IPS DF 4.7 (cell line): Measurements from ENCODE around the gene ZNF536.
A peak's percentile ranks its signal among the peaks of the same experiment; 100 is the strongest.

Experiments used
- DNase-seq: peaks from one replicate; pipeline ENCODE4 v3.0.0-alpha.2; 2013; ENCODE audit warnings: low spot score; ENCODE audit errors: extremely low read depth

Gene ZNF536

DNA sequence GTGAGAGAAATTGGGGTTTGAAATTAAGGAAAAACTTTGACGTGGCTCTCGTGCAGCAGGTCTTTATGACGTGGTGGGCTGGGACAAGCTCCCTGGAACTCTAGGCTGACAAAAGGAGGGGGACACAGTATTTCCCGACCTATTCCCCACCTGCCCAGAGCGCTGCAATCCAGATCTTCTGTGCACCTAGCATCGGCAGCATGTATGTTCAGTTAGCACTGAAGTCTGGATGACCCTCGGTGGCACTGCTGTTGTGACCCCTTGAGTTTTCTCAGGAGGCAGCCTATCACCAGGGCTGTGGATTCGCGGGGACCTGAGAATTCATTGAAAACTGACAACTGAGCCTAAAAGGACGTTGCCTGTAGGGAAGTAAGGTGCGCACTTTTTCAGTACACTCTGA is 9.1 kb upstream of the ZNF536 start:
- DNase-seq = no peak

DNA sequence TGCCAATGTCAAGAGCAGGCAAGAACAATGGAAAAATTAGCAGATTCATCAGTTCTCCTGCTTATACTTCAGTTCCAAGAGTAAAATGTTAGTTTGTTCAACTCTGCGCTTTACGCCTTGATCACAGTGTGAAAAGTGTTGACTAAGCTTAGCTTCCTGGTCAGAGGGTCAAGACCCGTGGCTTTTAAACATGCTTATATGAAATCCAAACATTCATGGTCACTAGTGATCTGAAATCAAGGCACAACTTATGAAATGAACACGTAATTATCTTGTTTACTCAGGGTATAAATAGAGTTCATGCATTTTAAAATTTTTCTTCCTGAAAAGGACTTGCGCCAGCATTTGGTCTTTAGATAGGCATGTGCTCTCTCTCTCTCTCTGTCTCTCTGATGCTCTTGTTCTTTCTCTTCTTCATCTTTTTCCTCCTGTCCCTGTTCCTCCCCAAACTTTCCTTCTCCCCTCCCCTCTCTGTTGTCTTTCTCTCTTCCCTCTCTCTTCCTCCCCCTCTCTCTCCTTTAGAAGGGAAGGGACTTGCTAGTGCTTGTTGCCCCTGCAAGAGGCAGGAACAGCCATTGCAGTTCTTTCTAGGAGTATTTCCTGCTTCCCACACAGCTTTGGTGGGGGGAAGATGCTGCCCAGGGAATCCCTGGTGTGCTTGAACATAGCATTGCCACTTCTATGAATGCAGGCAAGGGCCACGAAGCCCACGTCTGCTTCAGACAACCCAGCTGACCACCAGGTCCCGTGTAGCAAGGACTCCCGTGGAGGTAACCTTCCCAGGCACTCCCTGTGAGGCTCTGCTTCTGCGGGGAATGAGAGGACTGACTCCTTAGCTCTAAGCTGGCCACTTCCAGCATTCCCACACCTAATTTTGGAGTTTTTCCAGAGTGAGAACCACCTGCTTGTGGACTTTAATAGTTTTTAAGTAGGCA is 7.1 kb upstream of the ZNF536 start:
- no peak for DNase-seq

DNA sequence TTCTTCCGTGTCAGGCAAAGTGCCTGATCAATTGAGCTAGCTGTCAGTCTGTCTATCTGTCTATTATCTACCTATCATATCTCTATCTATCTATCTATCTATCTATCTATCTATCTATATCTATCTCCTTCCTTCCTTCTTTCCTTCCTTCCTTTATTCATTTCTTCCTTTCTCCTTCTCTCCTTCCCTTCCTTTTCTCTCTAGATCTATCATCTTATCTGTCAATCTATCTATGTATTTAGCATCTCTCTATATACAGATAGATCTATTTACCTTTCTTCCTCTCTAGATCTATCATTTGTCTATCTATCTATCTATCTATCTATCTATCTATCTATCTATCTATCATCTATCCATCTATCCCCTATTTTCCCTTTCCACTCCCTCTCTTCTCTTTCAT is 5.9 kb upstream of the ZNF536 start:
- no peak for DNase-seq

DNA sequence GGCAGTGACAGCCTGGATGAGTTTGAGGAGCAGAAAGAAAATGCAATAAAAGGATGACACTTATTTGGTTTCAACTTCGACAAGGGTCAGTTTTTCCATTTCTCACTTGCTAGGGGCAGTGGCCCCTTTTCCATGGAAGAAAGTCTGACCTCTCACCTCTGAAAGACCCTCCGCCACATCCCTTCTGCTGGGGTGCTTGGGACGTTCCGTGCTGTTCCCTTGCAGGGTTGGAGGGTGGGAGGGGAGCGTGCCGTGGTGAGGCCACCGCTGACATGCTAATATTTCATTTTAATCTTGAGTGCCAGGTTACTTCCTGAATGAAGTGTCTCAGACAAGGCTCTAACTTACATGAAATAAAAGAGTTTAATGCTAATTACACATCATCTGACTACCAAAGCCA is 5.2 kb upstream of the ZNF536 start:
- DNase-seq = no peak

DNA sequence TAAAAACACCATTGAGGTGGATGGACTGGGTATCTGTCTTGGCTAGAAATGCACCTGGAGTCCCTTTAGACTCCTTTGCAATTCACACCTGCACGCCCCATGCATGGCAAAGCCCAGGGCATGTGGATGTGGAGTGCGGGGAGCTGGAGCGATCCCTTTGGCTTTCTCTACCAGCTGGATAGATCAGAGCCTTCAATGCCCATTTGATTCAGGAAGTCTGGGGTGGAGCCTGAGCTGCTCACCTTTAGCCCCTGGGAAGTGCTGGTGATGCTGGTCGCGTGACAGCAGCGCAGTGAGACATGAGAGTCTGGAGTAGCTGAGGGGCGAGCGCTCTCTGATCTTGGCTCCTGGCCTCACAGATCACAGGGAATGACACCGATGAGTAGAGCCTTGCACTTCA is 4.8 kb upstream of the ZNF536 start:
- no peak for DNase-seq

DNA sequence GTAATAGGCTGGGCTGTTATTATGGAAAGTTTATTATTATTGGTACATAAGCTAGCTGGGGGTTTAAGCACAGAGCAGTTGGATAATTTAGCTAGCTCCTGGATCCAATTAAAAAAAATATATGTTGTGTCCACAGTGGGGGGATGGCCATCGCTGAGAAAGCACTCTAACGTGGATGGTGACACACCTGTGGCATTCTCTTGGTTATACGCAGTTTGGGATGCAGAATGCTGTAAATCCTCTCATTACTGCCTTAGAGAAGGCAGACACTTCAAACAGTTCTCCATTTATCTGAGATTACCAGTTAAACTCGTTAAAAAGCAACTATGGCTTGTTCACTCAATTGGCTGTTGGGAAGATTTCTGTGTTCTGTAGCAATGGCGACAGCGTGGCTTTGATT is 2.4 kb upstream of the ZNF536 start:
- no peak for DNase-seq

DNA sequence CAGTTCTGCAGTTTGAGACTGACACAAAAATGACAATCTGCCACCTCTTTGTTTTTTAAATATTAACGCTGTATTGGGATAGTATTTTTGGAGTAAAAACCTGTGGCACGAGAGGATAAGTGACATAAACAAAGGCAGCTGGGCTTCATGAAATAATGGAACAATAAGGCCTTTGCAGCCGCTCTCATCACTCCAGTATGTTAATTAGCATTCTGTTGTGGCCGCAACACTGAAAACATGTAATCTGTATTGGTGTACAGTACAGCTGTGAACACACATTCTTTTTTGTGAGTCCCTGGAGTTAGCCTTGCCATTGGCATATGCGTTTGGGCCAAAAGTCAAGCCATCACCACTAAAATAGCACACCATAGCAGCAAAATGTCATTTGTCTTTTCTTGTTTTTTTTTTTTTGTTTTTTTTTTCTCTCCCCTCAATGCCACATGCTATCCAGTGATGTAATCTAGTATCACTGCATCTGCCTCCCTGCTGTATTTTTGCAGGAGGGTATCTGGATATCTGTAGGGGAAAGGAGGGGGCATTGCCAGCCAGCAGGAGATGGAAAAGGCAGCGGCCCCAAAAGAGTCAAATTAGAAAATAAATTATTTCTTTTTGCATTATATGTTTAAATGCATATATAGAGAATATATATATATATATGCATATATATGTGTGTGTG is 885 bp upstream of the ZNF536 start:
- no peak for DNase-seq

DNA sequence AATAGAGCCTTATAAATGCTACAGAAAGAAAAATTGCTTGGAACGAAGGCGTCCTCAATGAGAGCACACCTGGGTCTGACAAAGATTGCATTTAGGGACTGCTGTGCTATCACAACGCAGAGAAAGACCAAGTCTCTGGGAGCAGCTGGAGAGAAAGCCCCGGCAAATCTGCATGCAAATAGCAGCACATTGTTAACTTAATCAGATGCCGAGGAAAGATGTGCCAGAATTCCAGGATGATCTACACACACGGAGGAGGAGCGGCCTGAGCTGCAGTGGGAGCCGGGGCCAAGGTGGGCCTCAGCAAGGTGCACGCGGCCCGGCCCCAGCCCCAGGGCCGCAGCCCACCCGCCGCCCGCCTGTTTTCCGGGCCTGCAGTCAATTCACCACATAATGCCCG is 1.4 kb downstream of the ZNF536 start:
- peak; percentile 38 for DNase-seq

DNA sequence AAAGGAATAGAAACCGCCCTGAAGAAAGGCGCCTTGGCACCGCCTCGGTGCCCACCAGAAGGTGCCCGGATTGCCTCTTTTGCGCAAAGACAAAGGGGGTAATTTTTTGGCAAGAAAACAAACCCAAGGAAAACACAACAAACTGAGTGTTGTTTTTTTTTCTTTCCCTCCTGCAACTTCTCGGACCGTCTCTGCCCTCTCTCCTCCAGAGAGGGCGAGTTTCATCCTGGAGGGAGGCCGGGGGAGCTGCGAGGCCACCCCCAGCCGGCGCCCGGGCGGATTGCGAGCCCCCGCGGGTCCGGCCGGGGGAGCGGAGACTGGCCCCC is 2.3 kb downstream of the ZNF536 start:
- no peak for DNase-seq

DNA sequence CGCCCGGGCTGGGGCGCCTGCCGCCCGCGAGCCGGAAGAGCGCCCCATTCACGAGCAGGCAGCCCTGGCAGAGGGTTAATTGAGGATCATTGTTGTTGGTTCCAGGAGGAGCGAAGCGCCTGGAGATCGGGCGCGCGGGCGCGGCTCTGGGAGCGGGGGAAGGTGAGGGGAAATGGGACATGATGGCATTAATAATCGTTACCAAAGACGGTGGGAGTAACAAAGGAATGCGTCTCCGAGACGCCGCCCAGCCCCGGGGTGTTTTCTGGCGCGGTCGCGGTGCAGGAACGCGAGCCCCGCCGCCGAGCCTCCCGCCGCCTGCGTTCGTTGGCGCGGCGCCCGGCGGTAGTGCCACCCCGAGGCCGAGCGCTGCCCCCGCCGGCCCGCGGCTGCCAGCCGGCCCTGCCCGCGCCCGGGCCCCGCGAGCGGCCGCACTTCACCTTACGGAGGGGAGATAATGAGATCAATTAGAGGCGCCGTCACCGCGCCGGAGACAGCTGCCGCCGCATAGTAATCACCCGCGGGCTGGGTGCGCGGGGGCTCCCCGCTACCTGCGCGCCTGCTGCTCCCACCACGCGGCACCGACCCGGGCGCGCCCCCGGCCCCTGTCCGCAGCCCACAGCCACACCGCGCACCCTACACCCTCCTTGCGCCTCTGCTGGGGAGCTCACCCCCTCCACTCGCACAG is 2.8 kb downstream of the ZNF536 start:
- no peak for DNase-seq

DNA sequence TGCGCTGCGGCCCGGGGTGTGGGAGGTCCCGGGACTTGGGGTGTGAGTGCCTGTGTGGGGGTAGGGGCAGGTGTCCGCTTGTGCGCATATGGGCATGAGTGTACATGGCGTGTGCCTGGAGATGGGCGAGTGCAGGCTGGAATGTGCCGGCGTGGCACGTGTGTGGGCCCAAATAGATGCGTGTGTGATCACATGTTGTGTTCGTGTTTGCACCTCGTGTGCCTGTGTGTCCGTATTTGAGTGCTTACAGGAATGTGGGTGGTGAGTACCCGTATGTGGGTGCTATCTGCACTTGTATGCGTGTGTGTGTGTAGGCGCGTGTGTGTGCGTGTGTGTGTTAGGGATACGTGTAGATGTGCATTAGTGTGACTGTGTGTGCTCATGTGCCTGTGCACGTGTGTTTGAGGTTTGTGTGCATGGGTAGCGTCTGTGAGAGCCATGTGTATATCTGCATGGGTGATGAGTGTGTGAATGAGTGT is 3.4 kb downstream of the ZNF536 start:
- DNase-seq = no peak

DNA sequence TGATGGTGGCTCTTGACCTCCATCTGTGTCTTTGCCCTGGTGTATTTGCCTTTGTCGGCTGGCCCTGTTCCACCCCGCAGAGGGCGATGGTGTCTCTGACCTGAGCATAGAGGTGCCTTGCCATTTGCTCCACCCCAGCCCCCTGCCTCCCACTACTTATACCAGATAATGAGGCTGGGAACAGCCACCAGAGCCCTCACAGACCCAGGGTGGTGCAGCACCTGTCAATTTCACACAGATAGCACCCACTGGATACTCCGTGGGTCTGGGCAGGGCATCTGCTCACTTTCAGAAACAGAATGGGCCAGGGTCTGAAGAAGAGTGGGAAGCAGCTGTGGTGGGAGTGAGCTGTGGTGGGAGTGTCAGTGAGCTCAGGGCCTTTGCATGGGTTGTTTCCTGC is 4.1 kb downstream of the ZNF536 start:
- DNase-seq = no peak

DNA sequence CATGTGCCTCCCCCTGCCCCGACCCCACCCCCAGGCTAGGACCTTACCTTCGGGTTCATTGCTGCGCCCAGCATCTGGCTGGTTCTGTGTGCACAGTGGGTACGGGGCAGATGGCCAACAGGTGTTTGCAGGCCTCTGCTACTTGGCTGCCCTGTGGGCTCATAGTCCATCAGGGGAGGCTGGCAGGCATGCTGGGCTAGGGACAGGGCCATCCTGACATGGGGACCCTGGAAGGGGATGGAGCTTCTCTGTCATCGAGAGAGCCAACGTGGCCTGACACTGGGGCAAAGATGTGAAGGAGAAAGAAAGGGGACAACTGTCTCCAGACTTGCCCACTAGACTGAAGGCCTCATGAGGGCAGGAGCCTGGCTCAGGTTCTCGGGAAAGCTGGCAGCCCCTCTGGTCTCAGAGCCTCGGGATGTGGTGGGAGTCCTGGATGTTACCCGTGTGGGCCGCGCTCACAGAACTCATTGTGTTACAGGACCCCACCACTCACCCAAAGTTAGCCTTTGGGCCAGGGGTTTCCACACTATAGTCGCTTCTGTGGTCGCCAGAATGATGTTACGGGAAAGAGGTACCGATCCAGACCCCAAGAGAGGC is 4.7 kb downstream of the ZNF536 start:
- DNase-seq = no peak

DNA sequence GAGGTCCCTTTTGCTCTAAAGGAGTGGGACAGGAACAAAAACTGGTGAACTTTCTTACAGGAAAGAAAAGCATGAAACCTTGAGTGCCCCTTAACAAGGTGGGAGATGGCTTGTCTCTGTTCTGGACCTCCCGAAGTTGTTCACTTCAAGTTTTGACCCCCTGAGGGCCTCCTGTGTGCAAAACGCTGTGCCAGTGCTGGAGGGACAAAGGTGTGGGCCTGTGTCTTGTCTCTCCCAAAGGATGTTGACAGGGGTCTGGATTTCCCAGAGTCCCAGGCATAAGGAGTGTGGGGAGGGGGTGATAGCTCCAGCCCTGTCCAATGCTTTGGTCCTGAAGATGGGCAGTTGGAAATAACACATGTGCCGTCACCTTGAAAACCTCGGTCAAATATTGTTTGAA is 6.5 kb downstream of the ZNF536 start:
- DNase-seq = no peak

DNA sequence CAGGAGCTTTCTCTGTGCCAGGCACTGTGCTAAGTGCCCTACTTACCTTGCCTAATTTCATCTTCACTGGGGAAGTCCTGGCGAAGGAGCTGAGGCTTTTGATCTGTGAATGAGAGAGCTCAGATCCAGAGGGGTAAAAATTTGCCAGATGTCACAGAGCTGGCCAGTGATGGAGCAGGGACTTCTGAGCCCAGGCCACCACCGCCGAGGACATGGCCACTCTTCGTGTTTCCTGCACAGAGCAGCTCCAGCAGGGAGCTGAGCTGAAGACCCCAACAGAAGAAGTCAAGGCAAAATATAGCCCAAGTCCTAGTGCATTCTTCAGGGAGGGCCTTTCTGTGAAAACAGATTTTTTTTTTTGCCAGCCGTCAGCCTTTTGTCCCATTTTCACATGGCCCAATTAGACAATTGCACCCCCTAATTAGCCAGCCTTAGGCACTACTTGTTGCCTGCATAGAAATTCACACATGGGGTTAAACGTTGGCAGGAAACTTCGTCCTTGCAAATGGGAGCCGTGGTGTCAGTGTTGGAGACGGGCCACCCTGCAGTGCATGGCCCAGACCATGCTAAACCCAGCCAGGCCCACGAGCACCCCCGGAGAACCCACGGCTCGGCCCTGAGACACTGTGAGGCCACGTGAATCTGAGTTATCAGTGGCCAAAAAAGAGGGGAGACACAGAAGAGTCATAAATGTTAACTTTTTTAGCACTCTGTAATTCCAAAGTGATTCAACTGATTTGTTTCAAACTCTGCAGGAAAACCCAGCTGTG is 7.8 kb downstream of the ZNF536 start:
- no peak for DNase-seq

DNA sequence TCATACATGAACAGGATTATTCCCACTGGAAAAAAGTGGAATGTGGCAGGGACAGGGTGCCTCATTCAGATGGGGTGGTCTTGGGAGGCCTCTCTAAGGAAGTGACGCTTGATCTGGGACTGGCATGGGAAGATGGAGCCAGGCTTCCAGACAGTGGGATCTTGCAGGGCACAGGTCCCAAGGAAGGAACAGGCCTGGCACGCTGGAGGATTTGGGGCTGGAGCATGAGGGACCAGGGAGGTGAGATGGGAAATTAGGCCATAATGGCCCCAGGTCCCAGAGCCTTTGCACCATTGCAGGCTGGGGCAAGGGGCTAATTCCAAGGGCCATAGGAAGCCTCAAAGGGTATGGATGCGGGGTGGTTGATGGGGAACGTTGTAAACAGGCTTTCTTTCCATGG is 9.2 kb downstream of the ZNF536 start:
- no peak for DNase-seq

DNA sequence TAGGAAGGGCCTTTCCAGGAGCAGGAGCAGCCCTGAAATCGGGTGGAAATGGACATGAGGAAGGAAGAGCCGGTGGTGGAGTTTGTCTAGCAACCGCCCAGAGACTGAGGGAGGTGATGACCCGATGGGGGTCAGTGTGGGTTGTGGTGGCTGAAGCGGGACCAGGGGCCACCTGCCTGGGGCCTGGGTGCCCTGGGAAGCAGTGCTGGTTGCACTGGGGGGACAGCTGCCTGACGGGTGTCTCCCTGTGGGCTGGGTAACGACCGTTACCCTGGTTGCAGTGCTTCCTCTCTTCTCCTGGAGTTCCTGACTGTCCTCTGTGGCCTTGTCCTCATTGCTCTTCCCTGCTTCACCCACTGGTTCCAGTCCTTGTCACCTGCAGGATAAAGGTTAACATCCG is 13.0 kb downstream of the ZNF536 start:
- no peak for DNase-seq

DNA sequence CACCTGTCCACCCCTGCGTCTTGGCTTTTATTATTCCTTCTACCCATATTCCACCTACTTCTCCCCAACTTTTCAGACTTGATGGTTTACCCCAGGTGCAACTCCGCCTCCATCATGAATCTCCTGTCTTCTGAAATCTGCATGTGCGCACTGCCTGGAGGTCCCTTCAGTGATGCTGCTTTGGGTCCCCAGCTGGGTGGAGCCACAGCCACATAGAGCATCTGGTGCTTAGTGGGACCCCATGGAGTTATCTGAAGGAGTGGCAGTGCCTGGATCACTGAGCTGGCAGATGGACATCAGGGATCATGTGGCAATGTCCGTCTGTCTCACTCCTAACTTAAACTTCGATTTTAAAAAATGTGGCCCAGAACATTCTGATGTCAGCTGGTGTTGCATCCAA is 13.5 kb downstream of the ZNF536 start:
- no peak for DNase-seq

DNA sequence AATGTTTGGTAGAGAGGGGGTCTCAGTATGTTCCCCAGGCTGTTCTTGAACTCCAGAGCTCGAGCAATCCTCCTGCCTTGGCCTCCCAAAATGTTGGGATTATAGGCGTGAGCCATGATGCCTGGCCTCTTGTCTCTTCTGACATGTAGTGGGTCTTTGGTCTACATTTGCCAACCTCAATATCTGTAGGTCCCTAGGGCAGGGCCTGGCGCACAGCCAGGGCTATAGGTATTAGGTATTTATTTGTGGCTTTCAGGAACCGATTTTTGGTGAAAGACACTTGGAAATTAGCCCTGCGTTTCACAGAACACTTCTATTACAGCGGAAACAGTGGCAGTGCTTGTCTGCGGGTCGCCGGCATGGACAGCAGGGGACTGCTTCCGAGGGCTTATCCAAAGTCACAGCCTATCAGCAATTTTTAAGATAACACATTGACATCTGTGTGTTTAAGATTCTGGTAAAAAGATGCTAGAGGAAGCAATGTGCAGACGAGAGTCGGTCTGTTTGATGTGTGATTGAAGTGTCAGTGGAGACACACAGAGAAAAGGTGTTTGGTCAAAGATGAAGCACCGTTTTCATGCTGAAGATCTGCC is 14.5 kb downstream of the ZNF536 start:
- no peak for DNase-seq

DNA sequence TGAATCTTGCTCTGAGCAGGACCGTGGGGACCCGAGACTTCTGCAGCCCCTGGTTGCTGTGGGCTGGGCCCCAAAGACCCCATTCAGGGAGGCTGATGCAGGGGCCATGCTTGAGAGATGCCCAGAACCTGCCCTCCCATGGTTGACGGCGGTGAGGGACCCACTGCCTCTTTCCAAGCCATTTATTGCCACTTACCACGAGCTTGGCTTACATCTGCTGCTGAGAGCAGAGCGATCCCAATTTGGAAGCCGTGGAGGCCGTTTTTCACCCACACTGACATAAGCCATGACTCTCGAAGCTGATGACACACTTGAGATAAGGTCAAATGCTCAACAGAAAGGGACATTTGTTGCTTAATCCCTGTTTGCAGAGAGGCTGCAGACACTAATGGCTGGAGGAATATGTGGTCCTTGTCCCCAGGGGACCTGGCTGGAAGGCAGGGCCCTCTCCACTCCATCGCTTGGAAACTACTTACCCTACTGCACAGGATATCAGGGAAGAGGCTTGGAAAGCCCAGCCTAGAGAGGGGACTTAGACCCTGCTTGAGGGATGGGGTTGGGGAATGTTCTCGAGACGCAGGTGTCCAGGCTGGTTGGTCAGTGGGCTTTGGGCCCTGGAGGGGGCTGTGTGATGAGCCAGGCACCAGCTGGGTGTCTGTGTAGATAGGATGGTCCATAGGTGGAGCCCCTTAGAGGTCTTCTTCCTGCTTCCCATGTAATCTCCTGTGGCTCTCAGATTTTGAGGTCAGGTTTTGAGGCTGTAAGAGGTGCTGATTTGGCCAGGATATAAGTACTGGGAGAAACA is 15.3 kb downstream of the ZNF536 start:
- no peak for DNase-seq
